CD4-positive, alpha-beta T cell treated with Interleukin-6 for 4 hours (primary cell): ENCODE data around the gene RBM3.

Source experiments
- DNase-seq: peaks from one replicate; pipeline ENCODE4 v3.0.0-alpha.2; 2020; ENCODE audit warnings: mixed read lengths

The RBM3 gene

DNA sequence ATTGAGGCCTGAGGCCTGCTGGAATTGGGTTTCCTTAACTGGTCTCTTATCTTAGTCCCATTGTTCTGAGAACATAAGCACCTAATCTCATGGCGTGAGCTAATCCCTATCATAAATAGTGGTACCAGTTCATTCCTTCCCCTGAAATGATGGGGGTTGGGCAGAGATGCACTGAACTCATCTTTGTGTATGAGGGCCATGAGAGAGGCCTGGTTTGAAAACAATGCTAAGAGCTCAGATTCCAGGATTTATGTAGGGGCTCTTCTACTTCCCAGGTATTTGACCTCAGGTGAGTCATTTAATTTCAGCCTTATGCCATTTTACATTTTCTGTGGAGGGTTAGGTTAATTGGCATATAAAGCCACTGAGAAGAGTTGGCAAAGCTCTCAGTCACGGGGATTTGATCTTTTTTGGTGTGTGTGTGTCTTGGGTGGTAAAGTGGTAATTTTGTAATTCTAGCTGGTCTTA lies 4.4 kb downstream of the RBM3 start:
- no peak for DNase-seq

DNA sequence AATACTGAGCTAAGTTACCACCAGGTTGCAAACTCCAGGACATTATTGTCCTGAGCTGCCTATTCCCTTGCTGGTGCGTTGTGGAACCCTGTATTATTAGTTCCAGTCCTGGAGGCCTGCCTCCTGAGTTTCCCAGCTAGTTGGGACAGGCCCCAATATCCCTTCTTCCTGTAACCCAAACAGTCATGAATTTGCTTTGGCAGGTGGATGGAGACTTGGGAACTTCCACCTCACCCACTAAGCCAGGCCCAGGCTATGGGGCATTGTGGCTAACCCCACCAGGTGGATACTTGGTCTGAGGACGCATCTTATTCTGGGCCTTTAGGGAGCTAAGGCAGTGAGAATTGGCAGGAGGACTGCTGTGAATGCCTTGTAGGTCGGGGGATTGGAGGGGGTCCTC lies 5.0 kb downstream of the RBM3 start:
- DNase-seq, result no peak

GRCh38 chrX:48580662-48581061 lies 6.4 kb downstream of the RBM3 start:
- DNase-seq, result no peak

- DNase-seq, result no peak
These were observed 10.4 kb downstream of the RBM3 start for GRCh38 chrX:48584698-48585097.

- DNase-seq, result no peak
These were observed 15.3 kb downstream of the RBM3 start for GRCh38 chrX:48589482-48590162.

DNA sequence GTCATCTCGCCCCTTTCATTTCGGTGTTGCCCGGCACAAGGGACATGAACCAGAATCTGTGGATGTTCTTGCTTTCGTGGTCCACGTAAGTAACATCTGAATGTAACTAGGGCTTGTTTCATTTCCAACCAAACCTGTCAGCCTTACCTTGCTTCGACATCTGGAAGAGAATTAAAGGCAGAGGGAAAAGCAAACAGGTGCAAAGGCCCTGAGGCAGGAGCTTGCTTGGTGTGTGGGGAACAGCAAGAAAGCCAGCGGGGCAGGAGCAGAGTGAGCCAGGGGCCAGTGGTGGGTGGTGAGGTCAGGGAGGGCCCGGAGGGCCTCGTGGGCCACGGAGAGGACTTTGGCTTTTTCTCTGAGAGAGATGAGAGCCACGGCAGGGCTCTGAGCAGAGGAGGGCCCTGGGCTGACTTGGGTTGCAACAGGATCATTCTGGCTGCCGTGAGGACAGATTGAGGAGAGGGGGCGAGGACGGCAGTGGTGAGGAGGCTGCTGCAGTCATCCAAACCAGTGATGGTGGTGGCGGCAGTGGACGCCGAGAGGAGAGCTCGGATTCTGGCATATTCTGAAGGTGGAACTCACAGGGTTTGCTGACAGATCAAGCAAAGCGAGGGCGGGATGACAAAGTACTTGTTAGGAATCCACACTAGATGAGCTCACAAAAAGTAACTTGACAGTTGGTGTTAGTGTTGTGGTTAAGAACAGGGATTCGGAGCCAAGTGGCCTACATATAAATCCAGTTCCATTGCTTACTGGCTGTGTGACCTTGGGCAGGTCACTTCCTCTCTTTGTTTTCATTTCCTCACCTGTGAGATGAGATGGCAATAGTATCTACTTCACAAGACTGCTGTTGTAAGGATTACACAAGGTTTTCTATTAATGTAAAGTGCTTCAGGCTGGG lies 16.2 kb downstream of the RBM3 start:
- DNase-seq, result no peak

- no peak for DNase-seq
These were observed 17.0 kb downstream of the RBM3 start for GRCh38 chrX:48591255-48591791.

DNA sequence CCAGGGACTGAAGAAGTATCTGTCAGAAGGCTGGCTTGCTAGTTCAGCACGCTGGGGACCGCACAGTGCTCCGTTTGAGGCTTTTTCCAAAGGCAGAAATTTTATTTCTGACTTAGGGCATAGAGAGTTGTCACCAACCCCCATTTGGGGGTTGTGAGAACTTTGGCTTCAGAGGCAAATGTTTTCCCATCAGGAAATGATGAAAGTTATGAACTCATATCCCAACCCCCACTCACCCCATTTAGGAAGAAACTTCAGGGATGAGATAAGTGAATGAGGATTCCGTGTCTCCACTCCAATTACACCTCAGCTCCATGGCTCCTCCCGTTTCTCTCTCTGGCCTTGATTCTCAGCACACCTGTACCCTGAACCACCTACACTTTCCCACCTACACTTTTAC lies 18.7 kb downstream of the RBM3 start:
- DNase-seq, result no peak

GRCh38 chrX:48595929-48596328 lies 21.6 kb downstream of the RBM3 start:
- DNase-seq, result no peak

DNA sequence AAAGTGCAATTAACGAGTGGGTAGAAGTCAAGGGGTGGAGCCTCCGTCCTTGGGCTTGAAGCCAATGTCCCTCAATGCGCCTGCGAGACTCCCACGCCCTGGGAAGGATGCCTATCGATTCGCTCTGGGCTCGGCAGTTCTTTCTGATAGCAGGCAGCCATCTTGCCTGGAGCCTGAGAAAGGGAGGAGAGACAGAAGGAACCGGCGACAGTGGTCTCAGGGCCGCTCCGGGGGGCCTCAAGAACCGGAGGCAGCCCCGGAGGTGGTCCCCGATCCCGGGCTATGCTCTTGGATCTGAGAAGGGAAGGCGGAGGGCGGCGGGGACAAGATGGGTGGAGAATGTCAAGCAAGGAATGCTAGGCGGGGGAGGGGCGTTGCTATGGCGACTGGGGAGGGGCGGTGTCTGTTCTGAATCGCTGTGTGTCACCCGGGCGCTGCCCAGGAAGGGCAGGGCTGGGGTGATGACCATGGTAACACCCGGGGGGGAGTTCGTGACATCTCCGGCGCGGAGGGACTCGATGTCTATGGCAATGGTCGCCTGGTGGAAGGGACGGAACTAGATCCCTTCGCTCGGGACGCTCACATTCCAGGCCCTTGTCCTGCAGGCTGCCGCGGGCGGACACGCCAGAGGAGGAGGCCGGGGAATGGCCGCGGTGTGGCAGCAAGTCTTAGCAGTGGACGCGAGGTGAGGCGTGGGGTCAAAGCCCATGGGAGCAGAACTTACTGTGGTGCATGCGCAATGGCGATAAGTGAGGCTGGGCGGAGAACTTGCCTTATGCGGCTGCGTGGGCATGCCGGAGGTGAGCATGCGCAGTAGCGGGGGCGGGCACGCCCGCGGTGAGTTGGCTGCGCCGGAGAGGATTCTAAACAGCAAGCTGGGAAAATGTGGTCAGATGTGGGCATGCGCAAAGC lies 23.3 kb downstream of the RBM3 start, which contains the start of gene WDR13:
Gene WDR13, plus strand, starts transcription at position 140 of the 912 bp plus-strand sequence. Its CDS starts 505 bp downstream, at position 645.
- peak; percentile 94 for DNase-seq

- no peak for DNase-seq
These were observed 24.3 kb downstream of the RBM3 start for GRCh38 chrX:48598614-48599013.

GRCh38 chrX:48599341-48599740 lies 25.1 kb downstream of the RBM3 start:
- DNase-seq, result no peak

GRCh38 chrX:48600226-48600625 lies 25.9 kb downstream of the RBM3 start:
- no peak for DNase-seq

- DNase-seq, result no peak
These were observed 27.6 kb downstream of the RBM3 start for GRCh38 chrX:48601741-48602394.

GRCh38 chrX:48604701-48605100 lies 30.4 kb downstream of the RBM3 start:
- no peak for DNase-seq

- DNase-seq, result no peak
These were observed 31.8 kb downstream of the RBM3 start for GRCh38 chrX:48606091-48606490.

GRCh38 chrX:48611703-48612102 lies 37.4 kb downstream of the RBM3 start:
- no peak for DNase-seq

- no peak for DNase-seq
These were observed 39.3 kb downstream of the RBM3 start for GRCh38 chrX:48613502-48614160.

- no peak for DNase-seq
These were observed 42.3 kb downstream of the RBM3 start for GRCh38 chrX:48616576-48616975.

GRCh38 chrX:48617542-48618340 lies 43.5 kb downstream of the RBM3 start:
- no peak for DNase-seq
